Tibial artery (tissue), 4 donors: ENCODE results near the gene PLAU.

Experiments
- DNase-seq, 2 donors: peaks; one replicate each; pipeline ENCODE4 v3.0.0-alpha.2; 2019
- H3K27ac ChIP-seq, 2 donors: fragments of 200-600 bp; sonication (generic) in 1 of 2; 1 replicate in 1 of 2; 2 replicates in 1 of 2; pipeline ENCODE4 v1.5.1; 2018 to 2019; ENCODE audit warnings: mild to moderate bottlenecking in 1 of 2
- H3K27me3 ChIP-seq, 2 donors: fragments of 200-600 bp; sonication (generic) in 1 of 2; one replicate each; pipeline versions ENCODE4 v1.5.1 to v1.6.0; 2016 to 2019
- H3K36me3 ChIP-seq, 3 donors: fragments of 200-600 bp; sonication (generic) in 2 of 3; one replicate each; pipeline ENCODE4 v1.5.1; 2016 to 2019; ENCODE audit warnings: mild to moderate bottlenecking in 2 of 3
- H3K4me1 ChIP-seq, 4 donors: fragments of 200-600 bp; sonication (generic) in 2 of 4; 1 replicate in 3 of 4; 2 replicates in 1 of 4; pipeline ENCODE4 v1.5.1; 2016 to 2019
- H3K4me3 ChIP-seq, 2 donors: fragments of 200-600 bp; sonication (generic) in 1 of 2; 1 replicate in 1 of 2; 2 replicates in 1 of 2; pipeline ENCODE4 v1.5.1; 2018 to 2019; ENCODE audit warnings: mild to moderate bottlenecking in 2 of 2
- H3K9me3 ChIP-seq, 3 donors: fragments of 200-600 bp; sonication (generic) in 1 of 3; one replicate each; pipeline ENCODE4 v1.5.1; 2016 to 2019
- intact Hi-C: fragments of 100-400 bp; cut with DNase I; formaldehyde crosslinking; loops from one replicate; pipeline ENCODE4 v1.15.0; 2023; ENCODE audit warnings: low total_unique reads
- TF ChIP-seq, protein P1 (sequence below), 2 experiments: fragments of 200-600 bp in 1 of 2; fragments of 450-650 bp in 1 of 2; IDR thresholded peaks; one replicate each; pipeline ENCODE4 v1.5.1; 2017 to 2019; ENCODE audit warnings: antibody characterized with exemption in 2 of 2, mild to moderate bottlenecking in 1 of 2, moderate library complexity in 1 of 2

PLAU gene

DNA sequence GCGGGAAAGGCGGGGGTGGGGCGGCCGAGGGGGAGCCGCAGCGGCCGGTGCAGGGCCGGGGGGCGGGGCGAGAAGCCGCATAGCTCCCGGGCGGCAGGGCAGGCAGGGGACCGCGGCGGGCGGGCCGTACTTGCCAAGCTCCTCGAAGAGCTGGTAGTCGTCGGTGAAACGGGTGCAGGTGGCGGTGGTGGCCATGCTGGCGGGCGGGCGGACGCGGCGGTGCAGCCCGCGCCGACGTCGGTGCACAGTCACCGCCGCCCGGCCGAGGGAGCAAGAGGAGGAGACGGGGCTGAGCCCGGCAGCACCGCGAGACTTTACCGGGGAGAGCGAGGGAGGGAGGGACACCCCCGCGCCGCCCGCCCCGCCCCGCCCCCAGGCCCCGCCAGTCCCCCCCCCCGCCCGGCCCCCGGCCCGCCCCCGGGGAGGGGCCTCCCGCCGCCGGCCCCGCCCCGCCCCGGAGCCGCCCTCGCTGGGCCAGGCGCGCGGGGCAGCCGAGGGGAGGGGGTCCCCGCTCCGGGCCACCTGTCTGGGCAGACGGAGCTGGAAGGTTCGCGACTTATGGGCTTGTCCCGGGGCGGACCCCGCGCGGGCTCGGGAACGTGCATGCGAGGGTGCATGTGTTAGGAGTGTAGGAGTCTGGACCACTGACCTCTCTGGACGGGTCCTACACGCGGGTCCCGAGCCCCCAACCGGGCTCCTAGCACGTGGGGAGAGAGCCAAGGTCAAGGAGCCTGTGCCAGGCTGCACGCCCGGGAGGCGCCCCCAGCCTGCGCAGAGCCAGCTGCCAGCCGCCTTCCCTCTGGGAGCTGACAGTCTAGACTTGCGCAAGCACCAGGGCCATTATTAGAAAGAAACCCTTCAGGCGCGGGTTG lies 36.4 kb upstream of the PLAU start, which contains the start of gene CAMK2G:
CAMK2G (minus strand) TSS at position 289 of the 872 bp plus-strand sequence; CDS start at position 195, 94 bp downstream.
- peak within 1 kb of the TSS; percentile 81 to 93 for H3K4me3 ChIP-seq
- DNase-seq: peak; percentile 83 to 92
- no peaks in the 10 kb centered on the region for H3K9me3 ChIP-seq
- TF ChIP-seq, protein P1, sequence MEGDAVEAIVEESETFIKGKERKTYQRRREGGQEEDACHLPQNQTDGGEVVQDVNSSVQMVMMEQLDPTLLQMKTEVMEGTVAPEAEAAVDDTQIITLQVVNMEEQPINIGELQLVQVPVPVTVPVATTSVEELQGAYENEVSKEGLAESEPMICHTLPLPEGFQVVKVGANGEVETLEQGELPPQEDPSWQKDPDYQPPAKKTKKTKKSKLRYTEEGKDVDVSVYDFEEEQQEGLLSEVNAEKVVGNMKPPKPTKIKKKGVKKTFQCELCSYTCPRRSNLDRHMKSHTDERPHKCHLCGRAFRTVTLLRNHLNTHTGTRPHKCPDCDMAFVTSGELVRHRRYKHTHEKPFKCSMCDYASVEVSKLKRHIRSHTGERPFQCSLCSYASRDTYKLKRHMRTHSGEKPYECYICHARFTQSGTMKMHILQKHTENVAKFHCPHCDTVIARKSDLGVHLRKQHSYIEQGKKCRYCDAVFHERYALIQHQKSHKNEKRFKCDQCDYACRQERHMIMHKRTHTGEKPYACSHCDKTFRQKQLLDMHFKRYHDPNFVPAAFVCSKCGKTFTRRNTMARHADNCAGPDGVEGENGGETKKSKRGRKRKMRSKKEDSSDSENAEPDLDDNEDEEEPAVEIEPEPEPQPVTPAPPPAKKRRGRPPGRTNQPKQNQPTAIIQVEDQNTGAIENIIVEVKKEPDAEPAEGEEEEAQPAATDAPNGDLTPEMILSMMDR (IDR thresholded peaks at IDR 0.05): no peak
- no peaks in the 10 kb centered on the region for H3K27me3 ChIP-seq
- peak within 1 kb of the TSS; percentile 86 to 88 for H3K27ac ChIP-seq
- H3K36me3 ChIP-seq: peaks cover 10 to 26% (median 15%) of the 10 kb centered on the region in 3 donors
- peaks cover 0 to 70% (median 53%) of the 10 kb centered on the region in 4 donors for H3K4me1 ChIP-seq
- intact Hi-C loops: loop anchor here (10.0 kb wide), 1 partner anchor 90 kb away; the partner anchor contains the start of genes CHCHD1 and ZSWIM8

DNA sequence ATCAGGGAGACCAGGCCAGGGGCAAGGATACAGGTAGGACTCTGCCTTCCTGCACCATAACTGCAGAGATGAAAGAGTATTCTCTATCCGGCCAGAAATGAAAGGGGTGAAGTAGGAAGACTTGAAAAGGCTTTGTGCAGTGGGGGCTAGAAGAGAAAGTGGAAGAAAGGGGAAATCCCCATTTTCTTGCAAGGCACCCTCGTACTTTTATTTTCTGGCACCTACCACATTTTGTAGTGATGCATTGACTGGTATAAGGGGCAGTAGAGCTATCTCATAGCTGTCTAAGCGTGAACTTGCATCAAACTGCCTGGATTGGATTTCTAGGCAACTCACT lies 35.8 kb upstream of the PLAU start:
- Histone ChIP-seq H3K27me3 (no peaks in the 10 kb centered on the region), H3K4me1 (peaks cover 0 to 64% (median 49%) of the 10 kb centered on the region in 4 donors), H3K36me3 (peaks cover 5 to 20% (median 13%) of the 10 kb centered on the region in 3 donors), H3K4me3 (peak overlapping the region; percentile 81 to 93), H3K9me3 (no peaks in the 10 kb centered on the region), H3K27ac (peak overlapping the region; percentile 63 to 88)
- intact Hi-C loops: loop anchor here (10.0 kb wide), 1 partner anchor 90 kb away; the partner anchor contains the start of genes CHCHD1 and ZSWIM8
- TF ChIP-seq, protein P1 (IDR thresholded peaks at IDR 0.05): no peak
- DNase-seq: no peak

DNA sequence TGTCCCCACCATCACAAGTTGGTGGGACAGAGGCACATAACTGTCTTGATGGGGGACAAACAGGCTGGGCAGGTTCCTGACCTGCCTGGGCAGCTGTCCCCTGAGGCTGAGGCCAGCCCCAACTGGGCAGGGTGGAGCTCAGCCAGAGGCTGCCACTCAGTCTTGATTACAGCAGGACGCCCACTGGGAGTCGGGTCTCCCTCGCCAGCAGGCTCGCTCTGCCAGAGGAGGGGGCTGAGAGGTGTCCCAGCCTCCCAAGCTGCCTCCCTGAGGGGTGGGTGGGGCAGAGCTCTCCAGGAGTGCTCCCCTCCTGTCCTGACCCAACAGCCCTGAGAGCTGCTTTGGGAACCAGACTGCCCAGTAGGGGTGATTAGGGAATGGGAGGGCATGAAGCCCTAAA lies 34.8 kb upstream of the PLAU start:
- H3K4me1 ChIP-seq: peaks cover 0 to 54% (median 38%) of the 10 kb centered on the region in 4 donors
- H3K27ac ChIP-seq: peak overlapping the region; percentile 69 to 88
- no peak overlapping the region for H3K4me3 ChIP-seq
- H3K36me3 ChIP-seq: peaks cover 0 to 9% (median 3%) of the 10 kb centered on the region in 3 donors
- H3K27me3 ChIP-seq: no peaks in the 10 kb centered on the region
- TF ChIP-seq, protein P1 (IDR thresholded peaks at IDR 0.05): no peak
- H3K9me3 ChIP-seq: no peaks in the 10 kb centered on the region
- intact Hi-C loops: loop anchor here (10.0 kb wide), 1 partner anchor 91 kb away; the partner anchor contains the start of genes CHCHD1 and ZSWIM8
- DNase-seq: no peak

DNA sequence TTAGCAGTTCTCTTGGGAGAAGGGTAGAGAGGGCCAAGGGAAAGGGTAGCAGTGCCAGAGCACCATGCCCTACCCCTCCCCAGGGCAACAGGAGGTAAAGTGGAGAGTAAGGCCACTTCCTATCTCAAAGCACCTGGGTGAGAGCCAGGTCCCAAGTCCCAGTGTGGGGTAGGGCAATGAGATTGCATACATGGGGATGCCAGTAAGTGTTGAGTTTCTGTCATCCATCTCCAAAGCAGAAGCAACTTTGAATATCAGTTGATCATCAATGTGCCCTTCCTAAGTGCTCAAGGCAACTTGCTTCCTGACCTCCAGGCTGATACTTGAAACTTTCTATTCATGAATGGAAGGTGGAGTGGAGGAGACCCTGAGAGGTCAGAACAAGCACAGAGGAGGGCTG lies 34.4 kb upstream of the PLAU start:
- Histone ChIP-seq H3K27me3 (no peaks in the 10 kb centered on the region), H3K27ac (peak overlapping the region; percentile 69 to 88), H3K9me3 (no peaks in the 10 kb centered on the region), H3K36me3 (peaks cover 0 to 5% (median 0%) of the 10 kb centered on the region in 3 donors), H3K4me1 (peaks cover 0 to 50% (median 34%) of the 10 kb centered on the region in 4 donors), H3K4me3 (no peak overlapping the region)
- intact Hi-C loops: loop anchor here (10.0 kb wide), 1 partner anchor 92 kb away; the partner anchor contains the start of genes CHCHD1 and ZSWIM8
- TF ChIP-seq, protein P1 (IDR thresholded peaks at IDR 0.05): no peak
- no peak for DNase-seq

DNA sequence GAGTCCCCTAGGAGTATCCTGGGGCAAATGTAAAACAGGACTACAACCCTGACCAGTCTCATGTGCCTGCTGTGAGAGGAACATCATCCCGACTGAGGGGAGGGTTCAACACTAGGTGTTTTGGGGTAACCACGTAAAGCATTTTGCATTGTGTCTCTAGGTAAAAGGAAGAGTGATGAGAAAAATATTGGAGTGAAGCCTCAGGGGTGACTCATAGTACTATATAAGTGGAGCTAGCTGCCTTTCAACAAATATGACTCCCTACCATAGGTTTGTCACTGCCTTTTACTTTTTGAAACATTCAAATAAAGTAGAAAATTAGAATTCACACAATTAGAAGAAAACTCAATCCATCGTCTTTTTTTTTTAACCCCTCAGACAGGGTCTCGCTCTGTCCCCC lies 34.0 kb upstream of the PLAU start:
- Histone ChIP-seq H3K27ac (peak overlapping the region; percentile 69 to 88), H3K27me3 (no peaks in the 10 kb centered on the region), H3K4me3 (no peak overlapping the region), H3K9me3 (no peaks in the 10 kb centered on the region), H3K36me3 (peaks cover 0 to under 1% (median 0%) of the 10 kb centered on the region in 3 donors), H3K4me1 (peaks cover 0 to 46% (median 30%) of the 10 kb centered on the region in 4 donors)
- DNase-seq: no peak
- TF ChIP-seq, protein P1 (IDR thresholded peaks at IDR 0.05): no peak
- intact Hi-C loops: loop anchor here (10.0 kb wide), 1 partner anchor 92 kb away; the partner anchor contains the start of genes CHCHD1 and ZSWIM8
